ENCODE results near the gene LY86.

GRCh38 chr6:6679633-6680032 lies 91.1 kb downstream of the LY86 start:
- TF ChIP-seq TFE3 (CRISPR knock-in tag; IDR thresholded peaks at IDR 0.05) (no peak), IRF9 (CRISPR knock-in tag; IDR thresholded peaks at IDR 0.05; ENCODE audit: borderline replicate concordance) (no peak), POLR2A (IDR thresholded peaks at IDR 0.05; ENCODE audit: insufficient read depth in 1 of 2, low read depth in 2 of 2, low read length in 2 of 2) (no peak), SP1 (IDR thresholded peaks at IDR 0.05) (no peak), SP1 (CRISPR knock-in tag; IDR thresholded peaks at IDR 0.05) (no peak), CTCF (CRISPR knock-in tag; IDR thresholded peaks at IDR 0.05) (no peak), ZNF260 (CRISPR knock-in tag; IDR thresholded peaks at IDR 0.05; ENCODE audit: borderline replicate concordance, low read depth) (no peak), ZNF816 (CRISPR knock-in tag; IDR thresholded peaks at IDR 0.05; ENCODE audit: borderline replicate concordance) (no peak)
